ENCODE data around the gene RTN4RL2.

The RTN4RL2 gene

GRCh38 chr11:57463671-57464538 is 3.6 kb downstream of the RTN4RL2 start:
- TF ChIP-seq CTCF (IDR thresholded peaks at IDR 0.05), result no peak
- Histone ChIP-seq H3K4me3 (no peak overlapping the region), H3K27ac (no peak overlapping the region)
- no peak for DNase-seq (ENCODE audit: low spot score)

- Histone ChIP-seq H3K27ac (no peak overlapping the region), H3K4me3 (no peak overlapping the region)
- no peak for DNase-seq (ENCODE audit: low spot score)
- TF ChIP-seq CTCF (IDR thresholded peaks at IDR 0.05), result no peak
These were observed 4.3 kb downstream of the RTN4RL2 start for GRCh38 chr11:57464539-57465181.

GRCh38 chr11:57466680-57467079 is 6.4 kb downstream of the RTN4RL2 start:
- Histone ChIP-seq H3K27ac (no peak overlapping the region), H3K4me3 (no peak overlapping the region)
- DNase-seq (ENCODE audit: low spot score), result no peak
- no peak for TF ChIP-seq CTCF (IDR thresholded peaks at IDR 0.05)

- TF ChIP-seq CTCF (IDR thresholded peaks at IDR 0.05), result no peak
- Histone ChIP-seq H3K4me3 (no peak overlapping the region), H3K27ac (no peak overlapping the region)
- DNase-seq (ENCODE audit: low spot score), result no peak
These were observed 7.3 kb downstream of the RTN4RL2 start for GRCh38 chr11:57467508-57468157.

GRCh38 chr11:57468276-57468675 is 7.9 kb downstream of the RTN4RL2 start:
- TF ChIP-seq CTCF (IDR thresholded peaks at IDR 0.05), result no peak
- Histone ChIP-seq H3K27ac (no peak overlapping the region), H3K4me3 (no peak overlapping the region)
- DNase-seq (ENCODE audit: low spot score), result no peak

- Histone ChIP-seq H3K27ac (no peak overlapping the region), H3K4me3 (no peak overlapping the region)
- TF ChIP-seq CTCF (IDR thresholded peaks at IDR 0.05), result no peak
- no peak for DNase-seq (ENCODE audit: low spot score)
These were observed 8.9 kb downstream of the RTN4RL2 start for GRCh38 chr11:57469268-57469667.
